Glomerular endothelial cell (primary cell): ENCODE data around the gene ARL8B. TPM values are rescaled to one million over a fixed set of nuclear protein-coding genes. Genes with fewer than 3 reads are reported as not detected.

ENCODE experiments used
- DNase-seq: peaks from one replicate; pipeline ENCODE4 v3.0.0-alpha.2; 2011; ENCODE audit warnings: low read depth, low spot score; ENCODE audit errors: extremely low read depth
- total RNA-seq: library from RNA; depleted of rRNA; stranded (reverse); fragments of >200 nt; gene quantifications from 2 replicates; pipeline ENCODE4 v1.2.3, GENCODE V29; 2015

ARL8B gene
- total RNA-seq, 1 donor from 2014 or later: 50.8 TPM

GRCh38 chr3:5185093-5185673 is 63.1 kb downstream of the ARL8B start:
- no peak for DNase-seq

- no peak for DNase-seq
These were observed 64.2 kb downstream of the ARL8B start for GRCh38 chr3:5186089-5186857.

GRCh38 chr3:5186858-5187155 is 64.7 kb downstream of the ARL8B start:
- DNase-seq: no peak

- no peak for DNase-seq
These were observed 65.2 kb downstream of the ARL8B start, which contains the start of gene EDEM1 for GRCh38 chr3:5187156-5187919. Gene EDEM1, plus strand, starts transcription at chr3:5187707. Its CDS starts 99 bp downstream, at chr3:5187806.

- no peak for DNase-seq
These were observed 65.9 kb downstream of the ARL8B start for GRCh38 chr3:5187920-5188418.

GRCh38 chr3:5188419-5189221 is 66.5 kb downstream of the ARL8B start:
- DNase-seq: no peak

- no peak for DNase-seq
These were observed 68.2 kb downstream of the ARL8B start for GRCh38 chr3:5190147-5190791.

- no peak for DNase-seq
These were observed 69.6 kb downstream of the ARL8B start for GRCh38 chr3:5191555-5192304.

GRCh38 chr3:5192571-5193365 is 70.7 kb downstream of the ARL8B start:
- no peak for DNase-seq

- DNase-seq: no peak
These were observed 72.2 kb downstream of the ARL8B start for GRCh38 chr3:5194341-5194740.

GRCh38 chr3:5194801-5195509 is 72.9 kb downstream of the ARL8B start:
- no peak for DNase-seq

- DNase-seq: no peak
These were observed 73.5 kb downstream of the ARL8B start for GRCh38 chr3:5195605-5196004.

GRCh38 chr3:5197022-5197421 is 74.9 kb downstream of the ARL8B start:
- no peak for DNase-seq

GRCh38 chr3:5197470-5198312 is 75.6 kb downstream of the ARL8B start:
- DNase-seq: no peak

GRCh38 chr3:5198313-5198677 is 76.2 kb downstream of the ARL8B start:
- no peak for DNase-seq

- no peak for DNase-seq
These were observed 77.1 kb downstream of the ARL8B start for GRCh38 chr3:5198986-5199731.

GRCh38 chr3:5201536-5201935 is 79.4 kb downstream of the ARL8B start:
- DNase-seq: no peak
